HepG2 (cell line): ENCODE measurements around the gene DAB1. TPM values are rescaled to one million over a fixed set of nuclear protein-coding genes. Genes with fewer than 3 reads are reported as not detected.

ENCODE experiments used
- AFF4 ChIP-seq: sonication (generic); formaldehyde crosslinking; IDR thresholded peaks from 2 replicates; pipeline ENCODE4 v1.4.0; 2020; ENCODE audit warnings: missing genetic modification reagents
- EP300 ChIP-seq, 3 experiments: sonication (generic) in 1 of 3; formaldehyde crosslinking in 1 of 3; IDR thresholded peaks; 2 replicates each; pipeline versions ENCODE4 v1.5.1 to v1.6.1; 2011 to 2020; ENCODE audit warnings: low read depth in 2 of 3, low read length in 2 of 3, borderline replicate concordance in 1 of 3, improper control_type of control experiment in 1 of 3, mild to moderate bottlenecking in 1 of 3, missing genetic modification reagents in 1 of 3, moderate library complexity in 1 of 3
- FOXM1 ChIP-seq: sonication (generic); formaldehyde crosslinking; IDR thresholded peaks from 2 replicates; pipeline ENCODE4 v1.5.0; 2020; ENCODE audit warnings: missing genetic modification reagents
- KLF9 ChIP-seq: IDR thresholded peaks from 2 replicates; pipeline ENCODE4 v1.6.1; 2016; ENCODE audit warnings: low read depth
- LCORL ChIP-seq, 2 experiments: fragments of 450-650 bp in 1 of 2; sonication (generic) in 1 of 2; formaldehyde crosslinking in 1 of 2; IDR thresholded peaks; 2 replicates each; pipeline versions ENCODE4 v1.5.0 to v1.6.1; 2017 to 2020; ENCODE audit warnings: antibody characterized with exemption in 1 of 2, missing genetic modification reagents in 1 of 2
- NFKBIZ ChIP-seq: IDR thresholded peaks from 2 replicates; pipeline ENCODE4 v1.6.1; 2018; ENCODE audit warnings: missing genetic modification reagents, missing compliant biosample characterization
- PITX1 ChIP-seq: sonication (generic); formaldehyde crosslinking; IDR thresholded peaks from 2 replicates; pipeline ENCODE4 v1.5.1; 2020; ENCODE audit warnings: mild to moderate bottlenecking, missing genetic modification reagents
- PRMT3 ChIP-seq: sonication (generic); formaldehyde crosslinking; IDR thresholded peaks from 2 replicates; pipeline ENCODE4 v1.8.1; 2022; ENCODE audit warnings: low read depth, mild to moderate bottlenecking, moderate library complexity, missing genetic modification reagents, borderline replicate concordance
- SOX13 ChIP-seq, 3 experiments: fragments of 450-650 bp in 1 of 3; sonication (generic) in 1 of 3; formaldehyde crosslinking in 1 of 3; IDR thresholded peaks in 2 of 3; conservative IDR thresholded peaks in 1 of 3; 2 replicates each; pipeline versions ENCODE4 v1.5.0 to v1.6.1; 2016 to 2020; ENCODE audit warnings: antibody characterized with exemption in 1 of 3, mild to moderate bottlenecking in 1 of 3, missing compliant biosample characterization in 1 of 3, missing genetic modification reagents in 1 of 3, moderate library complexity in 1 of 3
- SOX6 ChIP-seq, 2 experiments: fragments of 450-650 bp in 1 of 2; sonication (generic) in 1 of 2; formaldehyde crosslinking in 1 of 2; IDR thresholded peaks; 2 replicates each; pipeline versions ENCODE4 v1.4.0 to v1.6.1; 2017 to 2020; ENCODE audit warnings: antibody characterized with exemption in 1 of 2, mild to moderate bottlenecking in 1 of 2, missing genetic modification reagents in 1 of 2
- ZNF24 ChIP-seq: fragments of 450-650 bp; IDR thresholded peaks from 2 replicates; pipeline ENCODE4 v1.6.1; 2017; ENCODE audit warnings: antibody characterized with exemption, mild to moderate bottlenecking
- ZSCAN12 ChIP-seq: sonication (generic); formaldehyde crosslinking; IDR thresholded peaks from 2 replicates; pipeline ENCODE4 v1.9.0; 2021; ENCODE audit warnings: mild to moderate bottlenecking, missing genetic modification reagents
- polyA plus RNA-seq, 8 experiments: library from polyadenylated mRNA; depleted of rRNA in 3 of 8; stranded (reverse) in 7 of 8; unstranded in 1 of 8; fragments of >200 nt; fragmentation: Illumina TruSeq in 4 of 8; extraction: Trizol in 4 of 8; gene quantifications; 2 replicates each; pipeline versions ENCODE4 v1.2.1 to v1.2.3, GENCODE V29; 2011 to 2016; ENCODE audit warnings: low read depth in 4 of 8, missing spikeins in 1 of 8, mixed read lengths in 1 of 8; ENCODE audit not compliant: insufficient read depth in 1 of 8
- total RNA-seq, 5 experiments: library from RNA; depleted of rRNA; stranded (reverse); fragments of >200 nt; fragmentation: Illumina TruSeq; extraction: Trizol; gene quantifications; 2 replicates each; pipeline ENCODE4 v1.2.3, GENCODE V29; 2016; ENCODE audit warnings: low read depth in 1 of 5
- TF ChIP-seq, protein P1 (sequence below): sonication (generic); formaldehyde crosslinking; IDR thresholded peaks from 2 replicates; pipeline ENCODE4 v1.4.0; 2020; ENCODE audit warnings: missing genetic modification reagents, borderline replicate concordance
- TF ChIP-seq, protein P2 (sequence below): IDR thresholded peaks from 2 replicates; pipeline ENCODE4 v1.6.1; 2012; ENCODE audit warnings: inconsistent platforms
- TF ChIP-seq, protein P3 (sequence below): sonication (generic); formaldehyde crosslinking; IDR thresholded peaks from 2 replicates; pipeline ENCODE4 v1.4.0; 2020; ENCODE audit warnings: missing genetic modification reagents
- TF ChIP-seq, protein P4 (sequence below): sonication (generic); formaldehyde crosslinking; IDR thresholded peaks from 2 replicates; pipeline ENCODE4 v1.8.0; 2022; ENCODE audit warnings: mild to moderate bottlenecking, missing genetic modification reagents; ENCODE audit not compliant: insufficient replicate concordance

DAB1 gene
- total and polyA plus RNA-seq, 2 of the 13 experiments (the other 11 are each of a cell fraction or from before 2014, with no cell fraction given): 0.04 to 0.13 TPM

DNA sequence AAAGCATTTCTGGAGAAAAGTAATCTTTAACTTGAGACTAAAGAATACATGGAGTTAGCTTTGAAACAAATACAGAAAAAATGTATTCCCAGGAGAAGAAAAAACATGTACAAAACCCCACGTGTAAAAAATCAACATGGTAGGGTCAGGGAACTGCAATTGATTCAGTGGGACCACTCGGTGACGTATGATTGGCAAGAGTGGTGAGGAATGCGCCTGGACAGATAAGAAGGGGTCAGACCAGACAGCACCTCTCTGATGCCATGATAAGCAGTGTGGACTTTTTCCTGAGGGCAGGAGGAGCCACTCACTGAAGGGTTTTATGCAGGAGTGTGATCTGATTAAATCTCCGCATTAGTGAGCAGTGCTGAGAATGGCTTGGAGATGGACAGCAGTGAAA is 142.5 kb downstream of the DAB1 start (continued):
- TF ChIP-seq, protein P1, sequence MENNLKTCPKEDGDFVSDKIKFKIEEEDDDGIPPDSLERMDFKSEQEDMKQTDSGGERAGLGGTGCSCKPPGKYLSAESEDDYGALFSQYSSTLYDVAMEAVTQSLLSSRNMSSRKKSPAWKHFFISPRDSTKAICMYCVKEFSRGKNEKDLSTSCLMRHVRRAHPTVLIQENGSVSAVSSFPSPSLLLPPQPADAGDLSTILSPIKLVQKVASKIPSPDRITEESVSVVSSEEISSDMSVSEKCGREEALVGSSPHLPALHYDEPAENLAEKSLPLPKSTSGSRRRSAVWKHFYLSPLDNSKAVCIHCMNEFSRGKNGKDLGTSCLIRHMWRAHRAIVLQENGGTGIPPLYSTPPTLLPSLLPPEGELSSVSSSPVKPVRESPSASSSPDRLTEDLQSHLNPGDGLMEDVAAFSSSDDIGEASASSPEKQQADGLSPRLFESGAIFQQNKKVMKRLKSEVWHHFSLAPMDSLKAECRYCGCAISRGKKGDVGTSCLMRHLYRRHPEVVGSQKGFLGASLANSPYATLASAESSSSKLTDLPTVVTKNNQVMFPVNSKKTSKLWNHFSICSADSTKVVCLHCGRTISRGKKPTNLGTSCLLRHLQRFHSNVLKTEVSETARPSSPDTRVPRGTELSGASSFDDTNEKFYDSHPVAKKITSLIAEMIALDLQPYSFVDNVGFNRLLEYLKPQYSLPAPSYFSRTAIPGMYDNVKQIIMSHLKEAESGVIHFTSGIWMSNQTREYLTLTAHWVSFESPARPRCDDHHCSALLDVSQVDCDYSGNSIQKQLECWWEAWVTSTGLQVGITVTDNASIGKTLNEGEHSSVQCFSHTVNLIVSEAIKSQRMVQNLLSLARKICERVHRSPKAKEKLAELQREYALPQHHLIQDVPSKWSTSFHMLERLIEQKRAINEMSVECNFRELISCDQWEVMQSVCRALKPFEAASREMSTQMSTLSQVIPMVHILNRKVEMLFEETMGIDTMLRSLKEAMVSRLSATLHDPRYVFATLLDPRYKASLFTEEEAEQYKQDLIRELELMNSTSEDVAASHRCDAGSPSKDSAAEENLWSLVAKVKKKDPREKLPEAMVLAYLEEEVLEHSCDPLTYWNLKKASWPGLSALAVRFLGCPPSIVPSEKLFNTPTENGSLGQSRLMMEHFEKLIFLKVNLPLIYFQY (CRISPR knock-in tag): no peak
- TF ChIP-seq SOX13 (IDR thresholded peaks at IDR 0.05) (peak; percentile 70; the same call in 1 of the 2 replicates), SOX13 (CRISPR knock-in tag; conservative IDR thresholded peaks at IDR 0.05 in 1 of 2, IDR thresholded peaks at IDR 0.05 in 1 of 2) (peak in 1 of 2 experiments; percentile 90; a peak in 2 of 4 replicates), PRMT3 (no peak), ZNF24 (no peak), SOX6 (IDR thresholded peaks at IDR 0.05) (no peak), SOX6 (CRISPR knock-in tag; IDR thresholded peaks at IDR 0.05) (peak; percentile 89), AFF4 (CRISPR knock-in tag) (no peak), LCORL (IDR thresholded peaks at IDR 0.05) (no peak), LCORL (CRISPR knock-in tag; IDR thresholded peaks at IDR 0.05) (0 out of 2 replicates have a peak, but pooled peaks have one; percentile 25), EP300 (IDR thresholded peaks at IDR 0.05; ENCODE audit: low read depth in 2 of 2, low read length in 2 of 2) (peak in 1 of 2 experiments; percentile 77; a peak in 1 of 4 replicates), EP300 (CRISPR knock-in tag; IDR thresholded peaks at IDR 0.05; ENCODE audit: borderline replicate concordance) (peak; percentile 39; the same call in 1 of the 2 replicates), FOXM1 (no peak), NFKBIZ (CRISPR knock-in tag) (peak; percentile 53; the same call in 1 of the 2 replicates), PITX1 (0 out of 2 replicates have a peak, but pooled peaks have one; percentile 12), ZSCAN12 (CRISPR knock-in tag) (no peak), KLF9 (CRISPR knock-in tag) (no peak)
- TF ChIP-seq, protein P2, sequence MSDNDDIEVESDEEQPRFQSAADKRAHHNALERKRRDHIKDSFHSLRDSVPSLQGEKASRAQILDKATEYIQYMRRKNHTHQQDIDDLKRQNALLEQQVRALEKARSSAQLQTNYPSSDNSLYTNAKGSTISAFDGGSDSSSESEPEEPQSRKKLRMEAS: peak; percentile 49
- TF ChIP-seq, protein P3, sequence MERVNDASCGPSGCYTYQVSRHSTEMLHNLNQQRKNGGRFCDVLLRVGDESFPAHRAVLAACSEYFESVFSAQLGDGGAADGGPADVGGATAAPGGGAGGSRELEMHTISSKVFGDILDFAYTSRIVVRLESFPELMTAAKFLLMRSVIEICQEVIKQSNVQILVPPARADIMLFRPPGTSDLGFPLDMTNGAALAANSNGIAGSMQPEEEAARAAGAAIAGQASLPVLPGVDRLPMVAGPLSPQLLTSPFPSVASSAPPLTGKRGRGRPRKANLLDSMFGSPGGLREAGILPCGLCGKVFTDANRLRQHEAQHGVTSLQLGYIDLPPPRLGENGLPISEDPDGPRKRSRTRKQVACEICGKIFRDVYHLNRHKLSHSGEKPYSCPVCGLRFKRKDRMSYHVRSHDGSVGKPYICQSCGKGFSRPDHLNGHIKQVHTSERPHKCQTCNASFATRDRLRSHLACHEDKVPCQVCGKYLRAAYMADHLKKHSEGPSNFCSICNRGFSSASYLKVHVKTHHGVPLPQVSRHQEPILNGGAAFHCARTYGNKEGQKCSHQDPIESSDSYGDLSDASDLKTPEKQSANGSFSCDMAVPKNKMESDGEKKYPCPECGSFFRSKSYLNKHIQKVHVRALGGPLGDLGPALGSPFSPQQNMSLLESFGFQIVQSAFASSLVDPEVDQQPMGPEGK (CRISPR knock-in tag): peak; percentile 61
- TF ChIP-seq, protein P4, sequence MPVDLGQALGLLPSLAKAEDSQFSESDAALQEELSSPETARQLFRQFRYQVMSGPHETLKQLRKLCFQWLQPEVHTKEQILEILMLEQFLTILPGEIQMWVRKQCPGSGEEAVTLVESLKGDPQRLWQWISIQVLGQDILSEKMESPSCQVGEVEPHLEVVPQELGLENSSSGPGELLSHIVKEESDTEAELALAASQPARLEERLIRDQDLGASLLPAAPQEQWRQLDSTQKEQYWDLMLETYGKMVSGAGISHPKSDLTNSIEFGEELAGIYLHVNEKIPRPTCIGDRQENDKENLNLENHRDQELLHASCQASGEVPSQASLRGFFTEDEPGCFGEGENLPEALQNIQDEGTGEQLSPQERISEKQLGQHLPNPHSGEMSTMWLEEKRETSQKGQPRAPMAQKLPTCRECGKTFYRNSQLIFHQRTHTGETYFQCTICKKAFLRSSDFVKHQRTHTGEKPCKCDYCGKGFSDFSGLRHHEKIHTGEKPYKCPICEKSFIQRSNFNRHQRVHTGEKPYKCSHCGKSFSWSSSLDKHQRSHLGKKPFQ (CRISPR knock-in tag): peak; percentile 65
